IPS-15b (cell line): ENCODE measurements around the gene ATPAF2.

Experiments
- H3K27me3 ChIP-seq: one replicate; pipeline ENCODE4 v1.6.1; 2013; ENCODE audit warnings: low read length; ENCODE audit not compliant: control insufficient read depth, insufficient read depth
- H3K36me3 ChIP-seq: one replicate; pipeline ENCODE4 v1.6.1; 2013; ENCODE audit warnings: low read length; ENCODE audit not compliant: control insufficient read depth, insufficient read depth
- H3K4me1 ChIP-seq: one replicate; pipeline ENCODE4 v1.6.1; 2013; ENCODE audit warnings: mild to moderate bottlenecking, low read length; ENCODE audit not compliant: control insufficient read depth, insufficient read depth
- H3K4me3 ChIP-seq: one replicate; pipeline ENCODE4 v1.5.1; 2013; ENCODE audit warnings: low read depth, low read length
- H3K9ac ChIP-seq: one replicate; pipeline ENCODE4 v1.6.1; 2013; ENCODE audit warnings: low read depth, mild to moderate bottlenecking, low read length
- H3K9me3 ChIP-seq: one replicate; pipeline ENCODE4 v1.6.1; 2013; ENCODE audit warnings: mild to moderate bottlenecking, low read length; ENCODE audit not compliant: control insufficient read depth, insufficient read depth

Gene ATPAF2

GRCh38 chr17:18038149-18038850, 668 bp downstream of the ATPAF2 start:
- peak overlapping the region; percentile 80 for H3K9ac ChIP-seq
- H3K9me3 ChIP-seq: no peaks in the 10 kb centered on the region
- H3K4me1 ChIP-seq: no peaks in the 10 kb centered on the region
- H3K4me3 ChIP-seq: peak overlapping the region; percentile 93
- no peaks in the 10 kb centered on the region for H3K27me3 ChIP-seq
- no peaks in the 10 kb centered on the region for H3K36me3 ChIP-seq

- H3K4me3 ChIP-seq: no peak overlapping the region
Measured at GRCh38 chr17:18037486-18037885, 1.5 kb downstream of the ATPAF2 start.

GRCh38 chr17:18035704-18036103, 3.3 kb downstream of the ATPAF2 start:
- H3K27me3 ChIP-seq: no peaks in the 10 kb centered on the region
- H3K36me3 ChIP-seq: no peaks in the 10 kb centered on the region
- no peak overlapping the region for H3K4me3 ChIP-seq
- no peaks in the 10 kb centered on the region for H3K9me3 ChIP-seq
- no peaks in the 10 kb centered on the region for H3K4me1 ChIP-seq
- no peak overlapping the region for H3K9ac ChIP-seq

More at GRCh38 chr17:18037486-18037885, 1.5 kb downstream of the ATPAF2 start:
- Histone ChIP-seq H3K27me3 (no peaks in the 10 kb centered on the region), H3K9ac (no peak overlapping the region), H3K9me3 (no peaks in the 10 kb centered on the region), H3K36me3 (no peaks in the 10 kb centered on the region), H3K4me1 (no peaks in the 10 kb centered on the region)

- no peak overlapping the region for H3K4me3 ChIP-seq
- H3K36me3 ChIP-seq: no peaks in the 10 kb centered on the region
- no peaks in the 10 kb centered on the region for H3K27me3 ChIP-seq
- no peak overlapping the region for H3K9ac ChIP-seq
- no peaks in the 10 kb centered on the region for H3K9me3 ChIP-seq
- no peaks in the 10 kb centered on the region for H3K4me1 ChIP-seq
Measured at GRCh38 chr17:18033442-18034099, 5.4 kb downstream of the ATPAF2 start.

- Histone ChIP-seq H3K9ac (no peak overlapping the region), H3K27me3 (no peaks in the 10 kb centered on the region), H3K4me1 (no peaks in the 10 kb centered on the region), H3K4me3 (no peak overlapping the region), H3K36me3 (no peaks in the 10 kb centered on the region), H3K9me3 (no peaks in the 10 kb centered on the region)
Measured at GRCh38 chr17:18031955-18032354, 7.0 kb downstream of the ATPAF2 start.

GRCh38 chr17:18028952-18029540, 9.9 kb downstream of the ATPAF2 start:
- no peaks in the 10 kb centered on the region for H3K9me3 ChIP-seq
- H3K4me1 ChIP-seq: no peaks in the 10 kb centered on the region
- H3K36me3 ChIP-seq: no peaks in the 10 kb centered on the region
- no peaks in the 10 kb centered on the region for H3K27me3 ChIP-seq
- no peak overlapping the region for H3K4me3 ChIP-seq
- no peak overlapping the region for H3K9ac ChIP-seq

- H3K9me3 ChIP-seq: no peaks in the 10 kb centered on the region
- H3K27me3 ChIP-seq: no peaks in the 10 kb centered on the region
- no peaks in the 10 kb centered on the region for H3K4me1 ChIP-seq
- no peak overlapping the region for H3K9ac ChIP-seq
- H3K36me3 ChIP-seq: no peaks in the 10 kb centered on the region
- H3K4me3 ChIP-seq: no peak overlapping the region
Measured at GRCh38 chr17:18028114-18028951, 10.6 kb downstream of the ATPAF2 start.

GRCh38 chr17:18027280-18027679, 11.7 kb downstream of the ATPAF2 start:
- Histone ChIP-seq H3K4me1 (no peaks in the 10 kb centered on the region), H3K4me3 (no peak overlapping the region), H3K27me3 (no peaks in the 10 kb centered on the region), H3K9me3 (no peaks in the 10 kb centered on the region), H3K9ac (no peak overlapping the region), H3K36me3 (no peaks in the 10 kb centered on the region)

- Histone ChIP-seq H3K9me3 (no peaks in the 10 kb centered on the region), H3K36me3 (peaks cover 4% of the 10 kb centered on the region), H3K27me3 (no peaks in the 10 kb centered on the region)
Measured at GRCh38 chr17:18025945-18026776, 12.8 kb downstream of the ATPAF2 start.

GRCh38 chr17:18025241-18025944, 13.6 kb downstream of the ATPAF2 start:
- Histone ChIP-seq H3K9ac (no peak overlapping the region), H3K4me1 (no peaks in the 10 kb centered on the region), H3K36me3 (peaks cover 4% of the 10 kb centered on the region), H3K27me3 (no peaks in the 10 kb centered on the region), H3K9me3 (no peaks in the 10 kb centered on the region), H3K4me3 (no peak overlapping the region)

More at GRCh38 chr17:18025945-18026776, 12.8 kb downstream of the ATPAF2 start:
- Histone ChIP-seq H3K4me1 (no peaks in the 10 kb centered on the region), H3K4me3 (no peak overlapping the region), H3K9ac (no peak overlapping the region)
